NCI-H748 (cell line): ENCODE data around the gene UGT2A3.

Source experiments
- DNase-seq: peaks from one replicate; lab custom pipeline; 2025; ENCODE audit not compliant: unreplicated experiment; lab: John Stamatoyannopoulos, UW

The UGT2A3 gene

GRCh38 chr4:68917016-68917415 lies 34.6 kb downstream of the UGT2A3 start:
- DNase-seq = no peak

- DNase-seq = no peak
Observed at GRCh38 chr4:68912807-68913206, 38.8 kb downstream of the UGT2A3 start.

- no peak for DNase-seq
Observed at GRCh38 chr4:68909385-68909784, 42.2 kb downstream of the UGT2A3 start.

GRCh38 chr4:68907788-68908700 lies 43.6 kb downstream of the UGT2A3 start:
- no peak for DNase-seq

GRCh38 chr4:68907245-68907644 lies 44.4 kb downstream of the UGT2A3 start:
- DNase-seq = no peak

- DNase-seq = no peak
Observed at GRCh38 chr4:68906780-68907137, 44.8 kb downstream of the UGT2A3 start.

- DNase-seq = peak; percentile 96
Observed at GRCh38 chr4:68905939-68906779, 45.4 kb downstream of the UGT2A3 start.

GRCh38 chr4:68905598-68905938 lies 46.0 kb downstream of the UGT2A3 start:
- DNase-seq = no peak

GRCh38 chr4:68904786-68905185 lies 46.8 kb downstream of the UGT2A3 start:
- DNase-seq = peak; percentile 80

GRCh38 chr4:68896749-68897148 lies 54.9 kb downstream of the UGT2A3 start:
- no peak for DNase-seq

- DNase-seq = no peak
Observed at GRCh38 chr4:68895561-68896198, 55.9 kb downstream of the UGT2A3 start.

GRCh38 chr4:68892861-68893260 lies 58.7 kb downstream of the UGT2A3 start:
- DNase-seq = no peak

GRCh38 chr4:68891678-68892077 lies 59.9 kb downstream of the UGT2A3 start:
- no peak for DNase-seq

GRCh38 chr4:68885545-68885944 lies 66.1 kb downstream of the UGT2A3 start:
- no peak for DNase-seq

GRCh38 chr4:68883870-68884269 lies 67.7 kb downstream of the UGT2A3 start:
- DNase-seq = no peak
